Neural cell (in vitro differentiated cells): Measurements from ENCODE around the gene KLF9. TPM values are rescaled to one million over a fixed set of nuclear protein-coding genes. Genes with fewer than 3 reads are reported as not detected.

Experiments
- H2AFZ ChIP-seq: fragments of 200-600, 300-800 bp; sonication (generic), shearing (Covaris generic); 2 replicates; pipeline ENCODE4 v1.6.0; 2014; ENCODE audit warnings: low read depth, mild to moderate bottlenecking, antibody characterized with exemption, low read length, moderate library complexity
- H3F3A ChIP-seq: fragments of 200-600 bp; shearing (Covaris generic); 2 replicates; pipeline ENCODE4 v1.6.1; 2016; ENCODE audit warnings: mild to moderate bottlenecking, moderate library complexity, mixed read lengths, antibody characterized with exemption, low read length; ENCODE audit not compliant: insufficient read depth, poor library complexity, severe bottlenecking
- H3K27ac ChIP-seq: fragments of 200-600, 300-800 bp; sonication (generic), shearing (Covaris generic); 2 replicates; pipeline ENCODE4 v1.5.1; 2014; ENCODE audit warnings: mild to moderate bottlenecking, low read length, moderate library complexity
- H3K27me3 ChIP-seq: fragments of 300-800, 200-600 bp; sonication (generic), shearing (Covaris generic); 2 replicates; pipeline ENCODE4 v1.6.0; 2014; ENCODE audit warnings: mild to moderate bottlenecking, low read depth, low read length, moderate library complexity; ENCODE audit not compliant: insufficient read depth
- H3K36me3 ChIP-seq: fragments of 300-800, 200-600 bp; sonication (generic), shearing (Covaris generic); 2 replicates; pipeline ENCODE4 v1.5.1; 2014; ENCODE audit warnings: mild to moderate bottlenecking, antibody characterized with exemption, low read length, moderate library complexity; ENCODE audit not compliant: insufficient read depth
- H3K4me2 ChIP-seq: fragments of 300-800, 200-600 bp; sonication (generic), shearing (Covaris generic); 2 replicates; pipeline ENCODE4 v1.6.0; 2014; ENCODE audit warnings: mild to moderate bottlenecking, low read length
- H3K4me3 ChIP-seq: fragments of 300-800, 200-600 bp; sonication (generic), shearing (Covaris generic); 2 replicates; pipeline ENCODE4 v1.5.1; 2014; ENCODE audit warnings: mild to moderate bottlenecking, low read length, moderate library complexity
- H3K79me2 ChIP-seq: fragments of 200-600 bp; shearing (Covaris generic); replicated peaks from 2 replicates; pipeline ENCODE4 v1.6.0; 2014; ENCODE audit warnings: mild to moderate bottlenecking, low read length, moderate library complexity; ENCODE audit not compliant: insufficient read depth
- H3K9ac ChIP-seq: fragments of 300-800, 200-600 bp; sonication (generic), shearing (Covaris generic); 2 replicates; pipeline ENCODE4 v1.6.1; 2016; ENCODE audit warnings: mild to moderate bottlenecking, low read length, mixed read lengths
- H3K9me2 ChIP-seq: fragments of 200-600 bp; shearing (Covaris generic); 2 replicates; pipeline ENCODE4 v1.6.1; 2016; ENCODE audit warnings: mild to moderate bottlenecking, low read length, mixed read lengths; ENCODE audit not compliant: insufficient read depth
- H3K9me3 ChIP-seq: fragments of 200-600, 300-800 bp; sonication (generic), shearing (Covaris generic); 2 replicates; pipeline ENCODE4 v1.6.1; 2016; ENCODE audit warnings: mild to moderate bottlenecking, mixed run types, low read length, moderate library complexity, mixed read lengths
- H4K20me1 ChIP-seq: fragments of 200-600 bp; shearing (Covaris generic); 2 replicates; pipeline ENCODE4 v1.6.1; 2016; ENCODE audit warnings: mild to moderate bottlenecking, mixed run types; ENCODE audit not compliant: insufficient read depth
- EP300 ChIP-seq: fragments of 450-650 bp; conservative IDR thresholded peaks from 2 replicates; pipeline ENCODE4 v1.6.1; 2014; ENCODE audit warnings: antibody characterized with exemption, mild to moderate bottlenecking, moderate library complexity; ENCODE audit not compliant: poor library complexity, severe bottlenecking
- EZH2 ChIP-seq: fragments of 200-600, 300-800 bp; shearing (Covaris generic), sonication (generic); IDR thresholded peaks from 2 replicates; pipeline ENCODE4 v1.6.1; 2014; ENCODE audit warnings: antibody characterized with exemption, low read length, borderline replicate concordance, mild to moderate bottlenecking; ENCODE audit not compliant: insufficient read depth, poor library complexity, severe bottlenecking
- MXI1 ChIP-seq: fragments of 450-650 bp; conservative IDR thresholded peaks from 2 replicates; pipeline ENCODE4 v1.6.1; 2014; ENCODE audit warnings: antibody characterized with exemption, mild to moderate bottlenecking; ENCODE audit not compliant: poor library complexity, severe bottlenecking
- POLR2AphosphoS5 ChIP-seq: IDR thresholded peaks from 2 replicates; pipeline ENCODE4 v1.6.1; 2012
- RAD21 ChIP-seq: fragments of 450-650 bp; conservative IDR thresholded peaks from 2 replicates; pipeline ENCODE4 v1.6.1; 2014; ENCODE audit warnings: antibody characterized with exemption, mild to moderate bottlenecking, moderate library complexity
- SMC3 ChIP-seq: fragments of 450-650 bp; conservative IDR thresholded peaks from 2 replicates; pipeline ENCODE4 v1.6.1; 2014; ENCODE audit warnings: antibody characterized with exemption, mild to moderate bottlenecking, moderate library complexity; ENCODE audit not compliant: poor library complexity
- TAF1 ChIP-seq: IDR thresholded peaks from 2 replicates; pipeline ENCODE4 v1.6.1; 2012; ENCODE audit warnings: low read depth
- polyA plus RNA-seq: library from polyadenylated mRNA; depleted of rRNA; stranded (reverse); fragments of >200 nt; gene quantifications from 2 replicates; pipeline ENCODE4 v1.2.3, GENCODE V29; 2014
- TF ChIP-seq, protein P1 (sequence below): IDR thresholded peaks from 2 replicates; pipeline ENCODE4 v1.6.1; 2012; ENCODE audit warnings: borderline replicate concordance
- TF ChIP-seq, protein P2 (sequence below): fragments of 450-650 bp; IDR thresholded peaks from 2 replicates; pipeline ENCODE4 v1.5.1; 2014; ENCODE audit warnings: antibody characterized with exemption, mild to moderate bottlenecking, moderate library complexity; ENCODE audit not compliant: poor library complexity, severe bottlenecking

Gene KLF9
- polyA plus RNA-seq, 1 donor from 2014 or later, result 0.11 TPM

DNA sequence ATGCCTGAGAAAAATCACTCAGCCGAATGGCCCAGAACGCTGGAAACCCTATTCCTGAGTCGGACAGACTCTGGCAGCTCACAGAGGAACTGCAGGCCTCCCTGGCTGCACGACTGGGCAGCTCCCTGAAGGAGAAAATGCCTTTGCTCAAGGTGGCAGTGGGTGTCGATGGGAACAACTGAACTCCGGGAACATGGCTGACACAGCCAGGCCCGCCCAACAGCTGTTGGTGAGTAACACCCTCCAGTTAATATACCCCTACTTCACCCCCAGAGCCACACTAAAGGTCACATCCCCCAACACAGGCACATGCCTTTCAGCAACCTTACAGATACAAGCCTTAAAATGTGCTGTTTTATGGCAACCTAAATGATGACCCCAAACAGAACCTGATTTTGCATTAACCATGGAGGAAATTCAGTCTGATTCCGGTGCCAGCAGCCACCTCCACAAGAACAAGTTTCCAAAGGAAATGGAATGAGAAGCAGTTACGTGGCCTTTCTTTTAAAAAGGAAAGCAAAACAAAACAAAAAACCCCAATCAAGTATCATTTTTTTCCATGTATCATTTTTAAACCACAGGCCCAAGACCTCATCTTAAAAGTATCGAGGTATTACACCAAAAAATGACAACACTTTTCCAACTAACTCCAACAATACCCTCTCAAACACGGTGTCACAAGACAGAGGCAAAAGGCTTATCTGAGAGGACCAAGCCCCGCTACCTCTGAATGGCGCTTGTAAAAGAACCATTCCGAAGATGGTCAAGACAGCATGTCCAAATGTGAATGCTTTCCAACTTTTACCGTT, 3.1 kb downstream of the KLF9 start:
- no peak overlapping the region for H3K27ac ChIP-seq
- no peak for TF ChIP-seq SMC3
- TF ChIP-seq, protein P1, sequence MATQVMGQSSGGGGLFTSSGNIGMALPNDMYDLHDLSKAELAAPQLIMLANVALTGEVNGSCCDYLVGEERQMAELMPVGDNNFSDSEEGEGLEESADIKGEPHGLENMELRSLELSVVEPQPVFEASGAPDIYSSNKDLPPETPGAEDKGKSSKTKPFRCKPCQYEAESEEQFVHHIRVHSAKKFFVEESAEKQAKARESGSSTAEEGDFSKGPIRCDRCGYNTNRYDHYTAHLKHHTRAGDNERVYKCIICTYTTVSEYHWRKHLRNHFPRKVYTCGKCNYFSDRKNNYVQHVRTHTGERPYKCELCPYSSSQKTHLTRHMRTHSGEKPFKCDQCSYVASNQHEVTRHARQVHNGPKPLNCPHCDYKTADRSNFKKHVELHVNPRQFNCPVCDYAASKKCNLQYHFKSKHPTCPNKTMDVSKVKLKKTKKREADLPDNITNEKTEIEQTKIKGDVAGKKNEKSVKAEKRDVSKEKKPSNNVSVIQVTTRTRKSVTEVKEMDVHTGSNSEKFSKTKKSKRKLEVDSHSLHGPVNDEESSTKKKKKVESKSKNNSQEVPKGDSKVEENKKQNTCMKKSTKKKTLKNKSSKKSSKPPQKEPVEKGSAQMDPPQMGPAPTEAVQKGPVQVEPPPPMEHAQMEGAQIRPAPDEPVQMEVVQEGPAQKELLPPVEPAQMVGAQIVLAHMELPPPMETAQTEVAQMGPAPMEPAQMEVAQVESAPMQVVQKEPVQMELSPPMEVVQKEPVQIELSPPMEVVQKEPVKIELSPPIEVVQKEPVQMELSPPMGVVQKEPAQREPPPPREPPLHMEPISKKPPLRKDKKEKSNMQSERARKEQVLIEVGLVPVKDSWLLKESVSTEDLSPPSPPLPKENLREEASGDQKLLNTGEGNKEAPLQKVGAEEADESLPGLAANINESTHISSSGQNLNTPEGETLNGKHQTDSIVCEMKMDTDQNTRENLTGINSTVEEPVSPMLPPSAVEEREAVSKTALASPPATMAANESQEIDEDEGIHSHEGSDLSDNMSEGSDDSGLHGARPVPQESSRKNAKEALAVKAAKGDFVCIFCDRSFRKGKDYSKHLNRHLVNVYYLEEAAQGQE, result no peak
- no peak for TF ChIP-seq MXI1
- TF ChIP-seq EP300, result no peak
- TF ChIP-seq POLR2AphosphoS5, result no peak
- no peaks in the 10 kb centered on the region for H3K79me2 ChIP-seq
- H3K27me3 ChIP-seq, result peaks cover 63% of the 10 kb centered on the region
- no peaks in the 10 kb centered on the region for H3K36me3 ChIP-seq
- no peaks in the 10 kb centered on the region for H3K9me3 ChIP-seq
- no peak overlapping the region for H3K9ac ChIP-seq
- H2AFZ ChIP-seq, result no peak overlapping the region
- no peaks in the 10 kb centered on the region for H4K20me1 ChIP-seq
- no peak overlapping the region for H3K4me2 ChIP-seq
- no peaks in the 10 kb centered on the region for H3F3A ChIP-seq
- H3K4me3 ChIP-seq, result no peak overlapping the region
- no peaks in the 10 kb centered on the region for H3K9me2 ChIP-seq

DNA sequence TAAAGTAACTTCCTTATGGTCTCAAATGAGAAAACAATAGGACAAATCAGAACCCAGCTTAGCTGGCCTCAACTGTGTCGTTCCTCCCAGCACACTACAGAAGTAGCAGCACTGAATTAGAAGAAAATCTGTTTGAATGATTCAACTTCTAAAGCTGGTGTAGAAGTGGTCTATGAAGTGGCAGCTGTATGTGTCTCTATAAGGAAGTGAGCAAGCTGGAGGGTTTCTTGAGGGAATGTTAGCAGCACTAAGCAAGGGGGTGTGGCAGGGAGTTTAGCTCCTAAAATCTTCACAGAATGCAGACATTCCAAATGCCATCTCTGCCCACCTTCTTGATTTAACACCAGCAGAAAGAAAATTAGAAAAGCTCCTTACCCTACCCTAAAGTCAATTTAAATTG, 4.1 kb downstream of the KLF9 start:
- H3K27me3 ChIP-seq, result peaks cover 54% of the 10 kb centered on the region
- no peak overlapping the region for H2AFZ ChIP-seq
- no peaks in the 10 kb centered on the region for H3K36me3 ChIP-seq
- H3K27ac ChIP-seq, result no peak overlapping the region
- H3K4me2 ChIP-seq, result no peak overlapping the region
- no peak overlapping the region for H3K4me3 ChIP-seq
- no peaks in the 10 kb centered on the region for H4K20me1 ChIP-seq
- no peak overlapping the region for H3K9ac ChIP-seq
- no peaks in the 10 kb centered on the region for H3K79me2 ChIP-seq
- TF ChIP-seq, protein P1, result no peak
- no peak for TF ChIP-seq TAF1
- TF ChIP-seq, protein P2, sequence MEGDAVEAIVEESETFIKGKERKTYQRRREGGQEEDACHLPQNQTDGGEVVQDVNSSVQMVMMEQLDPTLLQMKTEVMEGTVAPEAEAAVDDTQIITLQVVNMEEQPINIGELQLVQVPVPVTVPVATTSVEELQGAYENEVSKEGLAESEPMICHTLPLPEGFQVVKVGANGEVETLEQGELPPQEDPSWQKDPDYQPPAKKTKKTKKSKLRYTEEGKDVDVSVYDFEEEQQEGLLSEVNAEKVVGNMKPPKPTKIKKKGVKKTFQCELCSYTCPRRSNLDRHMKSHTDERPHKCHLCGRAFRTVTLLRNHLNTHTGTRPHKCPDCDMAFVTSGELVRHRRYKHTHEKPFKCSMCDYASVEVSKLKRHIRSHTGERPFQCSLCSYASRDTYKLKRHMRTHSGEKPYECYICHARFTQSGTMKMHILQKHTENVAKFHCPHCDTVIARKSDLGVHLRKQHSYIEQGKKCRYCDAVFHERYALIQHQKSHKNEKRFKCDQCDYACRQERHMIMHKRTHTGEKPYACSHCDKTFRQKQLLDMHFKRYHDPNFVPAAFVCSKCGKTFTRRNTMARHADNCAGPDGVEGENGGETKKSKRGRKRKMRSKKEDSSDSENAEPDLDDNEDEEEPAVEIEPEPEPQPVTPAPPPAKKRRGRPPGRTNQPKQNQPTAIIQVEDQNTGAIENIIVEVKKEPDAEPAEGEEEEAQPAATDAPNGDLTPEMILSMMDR, result no peak
- no peak for TF ChIP-seq EP300
- no peak for TF ChIP-seq MXI1
- no peak for TF ChIP-seq RAD21
- no peak for TF ChIP-seq EZH2
- no peak for TF ChIP-seq SMC3
- TF ChIP-seq POLR2AphosphoS5, result no peak
- no peaks in the 10 kb centered on the region for H3K9me2 ChIP-seq
- H3F3A ChIP-seq, result no peaks in the 10 kb centered on the region
- no peaks in the 10 kb centered on the region for H3K9me3 ChIP-seq
